Astrocyte (in vitro differentiated cells and primary cell): ENCODE data around the gene TAF4.

Source experiments
- EZH2 ChIP-seq: IDR thresholded peaks from 2 replicates; pipeline ENCODE4 v1.6.1; 2012; ENCODE audit warnings: mild to moderate bottlenecking, low read length, inconsistent platforms; ENCODE audit not compliant: insufficient read depth
- TF ChIP-seq, protein P1 (sequence below): IDR thresholded peaks from 2 replicates; pipeline ENCODE4 v1.5.1; 2011; ENCODE audit warnings: low read depth, mild to moderate bottlenecking, inconsistent platforms, low read length, moderate library complexity; ENCODE audit not compliant: insufficient read depth

DNA sequence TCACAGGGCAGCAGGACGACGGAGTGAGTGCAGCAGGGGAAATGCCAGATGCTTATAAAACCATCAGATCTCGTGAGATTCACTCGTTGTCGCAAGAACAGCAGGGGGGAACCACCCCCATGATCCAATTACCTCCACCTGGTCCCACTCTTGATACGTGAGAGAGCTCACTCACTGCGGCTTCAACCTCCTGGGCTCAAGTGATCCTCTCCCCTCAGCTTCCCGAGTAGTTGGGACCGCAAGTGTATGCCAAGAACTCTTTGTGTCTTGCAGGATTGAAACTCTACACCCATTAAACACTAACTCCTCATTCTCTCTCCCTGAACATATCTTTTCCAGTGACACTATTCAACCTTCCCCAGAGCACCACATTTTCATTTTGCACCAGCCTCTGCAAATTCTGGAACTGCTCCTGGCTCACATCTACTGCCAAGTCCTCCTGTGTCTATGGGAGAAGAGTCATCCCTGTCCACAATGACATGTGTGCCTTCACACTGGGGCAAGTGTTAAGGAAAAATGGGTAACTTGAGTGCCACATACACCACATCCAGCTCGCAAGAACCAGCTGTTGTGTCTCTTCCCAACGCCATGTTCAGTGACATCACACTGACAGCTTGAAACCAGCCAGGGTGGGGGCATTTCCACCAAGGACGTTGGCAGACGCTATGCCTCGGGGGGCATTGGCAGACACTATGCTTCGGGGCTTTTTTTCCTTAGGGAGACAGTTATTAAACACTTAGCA lies 14.7 kb upstream of the TAF4 start:
- TF ChIP-seq, protein P1, sequence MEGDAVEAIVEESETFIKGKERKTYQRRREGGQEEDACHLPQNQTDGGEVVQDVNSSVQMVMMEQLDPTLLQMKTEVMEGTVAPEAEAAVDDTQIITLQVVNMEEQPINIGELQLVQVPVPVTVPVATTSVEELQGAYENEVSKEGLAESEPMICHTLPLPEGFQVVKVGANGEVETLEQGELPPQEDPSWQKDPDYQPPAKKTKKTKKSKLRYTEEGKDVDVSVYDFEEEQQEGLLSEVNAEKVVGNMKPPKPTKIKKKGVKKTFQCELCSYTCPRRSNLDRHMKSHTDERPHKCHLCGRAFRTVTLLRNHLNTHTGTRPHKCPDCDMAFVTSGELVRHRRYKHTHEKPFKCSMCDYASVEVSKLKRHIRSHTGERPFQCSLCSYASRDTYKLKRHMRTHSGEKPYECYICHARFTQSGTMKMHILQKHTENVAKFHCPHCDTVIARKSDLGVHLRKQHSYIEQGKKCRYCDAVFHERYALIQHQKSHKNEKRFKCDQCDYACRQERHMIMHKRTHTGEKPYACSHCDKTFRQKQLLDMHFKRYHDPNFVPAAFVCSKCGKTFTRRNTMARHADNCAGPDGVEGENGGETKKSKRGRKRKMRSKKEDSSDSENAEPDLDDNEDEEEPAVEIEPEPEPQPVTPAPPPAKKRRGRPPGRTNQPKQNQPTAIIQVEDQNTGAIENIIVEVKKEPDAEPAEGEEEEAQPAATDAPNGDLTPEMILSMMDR = no peak
- no peak for TF ChIP-seq EZH2
